Breast epithelium (tissue), 3 donors: ENCODE results near the gene SLC12A7.

Experiments
- CTCF ChIP-seq, 3 donors: fragments of 450-650 bp; IDR thresholded peaks; one replicate each; pipeline ENCODE4 v1.5.1; 2016 to 2017; ENCODE audit warnings: antibody characterized with exemption in 3 of 3, mild to moderate bottlenecking in 3 of 3, moderate library complexity in 3 of 3
- POLR2A ChIP-seq: fragments of 450-650 bp; IDR thresholded peaks from one replicate; pipeline ENCODE4 v1.6.1; 2016; ENCODE audit warnings: antibody characterized with exemption, mild to moderate bottlenecking, moderate library complexity

- TF ChIP-seq CTCF (IDR thresholded peaks at IDR 0.05) (no peak), POLR2A (no peak)
Observed at GRCh38 chr5:1099926-1100663, 11.8 kb downstream of the SLC12A7 start.
